ENCODE results near the gene GAN.

DNA sequence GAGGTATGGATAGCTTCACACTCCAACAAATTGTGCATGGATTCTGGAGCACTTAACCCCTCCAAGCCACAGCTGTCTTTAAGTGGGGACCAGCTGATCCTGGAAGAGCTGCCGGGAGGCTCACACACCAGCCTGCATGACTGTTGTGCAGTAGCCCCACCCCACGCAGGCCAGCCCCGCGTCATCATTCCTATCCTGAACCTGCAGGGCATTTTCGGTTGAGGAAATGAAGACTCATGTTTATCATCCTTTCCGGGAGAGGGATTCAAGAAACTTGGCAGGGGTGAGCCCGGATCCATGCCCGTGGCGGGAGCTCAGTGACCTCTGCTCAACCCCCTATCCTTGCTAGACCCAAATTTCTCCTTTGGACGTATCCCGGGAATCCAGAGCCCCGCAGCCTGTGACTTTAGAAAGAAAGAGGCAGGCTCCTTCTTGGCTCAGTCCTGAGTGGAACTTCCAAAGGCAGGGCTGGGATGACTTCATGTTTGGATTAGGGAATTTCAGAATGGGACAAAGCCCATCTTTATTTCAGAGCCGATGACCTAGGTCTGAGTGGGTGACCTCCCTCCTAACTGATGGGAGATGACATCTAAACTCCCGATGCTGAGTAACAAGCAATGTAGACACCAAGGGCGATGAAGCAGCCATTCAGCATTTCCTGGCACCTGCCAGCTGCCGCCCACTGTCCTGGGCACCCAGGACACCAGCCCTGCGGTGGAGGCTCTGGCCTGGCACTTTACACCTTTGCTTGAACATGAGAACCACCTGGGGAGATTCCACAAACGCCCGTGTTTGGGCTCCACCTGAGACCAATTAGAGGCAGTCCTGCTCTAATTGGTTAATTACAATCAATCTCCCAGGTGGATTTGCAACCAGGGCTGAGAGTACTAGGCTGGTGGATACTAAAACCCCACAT is 86.5 kb downstream of the GAN start:
- TF ChIP-seq TP53 (CRISPR knock-in tag; IDR thresholded peaks at IDR 0.05) (no peak), USF2 (CRISPR knock-in tag; IDR thresholded peaks at IDR 0.05) (no peak), CTCF (IDR thresholded peaks at IDR 0.05) (no peak), MYBL2 (CRISPR knock-in tag; IDR thresholded peaks at IDR 0.05) (no peak), USF1 (CRISPR knock-in tag; IDR thresholded peaks at IDR 0.05) (no peak), NR1H2 (CRISPR knock-in tag; IDR thresholded peaks at IDR 0.05) (no peak), FOXJ3 (CRISPR knock-in tag; IDR thresholded peaks at IDR 0.05; ENCODE audit: borderline replicate concordance) (no peak), NFYB (CRISPR knock-in tag; conservative IDR thresholded peaks at IDR 0.05; ENCODE audit: low read depth) (no peak), NFE2L1 (CRISPR knock-in tag; IDR thresholded peaks at IDR 0.05) (no peak)
